NCI-H69 (cell line): ENCODE data around the gene AMBRA1.
A peak's percentile ranks its signal among the peaks of the same experiment; 100 is the strongest.

Experiments used
- DNase-seq: peaks from one replicate; lab custom pipeline; 2025; lab: John Stamatoyannopoulos, UW

AMBRA1 gene

DNA sequence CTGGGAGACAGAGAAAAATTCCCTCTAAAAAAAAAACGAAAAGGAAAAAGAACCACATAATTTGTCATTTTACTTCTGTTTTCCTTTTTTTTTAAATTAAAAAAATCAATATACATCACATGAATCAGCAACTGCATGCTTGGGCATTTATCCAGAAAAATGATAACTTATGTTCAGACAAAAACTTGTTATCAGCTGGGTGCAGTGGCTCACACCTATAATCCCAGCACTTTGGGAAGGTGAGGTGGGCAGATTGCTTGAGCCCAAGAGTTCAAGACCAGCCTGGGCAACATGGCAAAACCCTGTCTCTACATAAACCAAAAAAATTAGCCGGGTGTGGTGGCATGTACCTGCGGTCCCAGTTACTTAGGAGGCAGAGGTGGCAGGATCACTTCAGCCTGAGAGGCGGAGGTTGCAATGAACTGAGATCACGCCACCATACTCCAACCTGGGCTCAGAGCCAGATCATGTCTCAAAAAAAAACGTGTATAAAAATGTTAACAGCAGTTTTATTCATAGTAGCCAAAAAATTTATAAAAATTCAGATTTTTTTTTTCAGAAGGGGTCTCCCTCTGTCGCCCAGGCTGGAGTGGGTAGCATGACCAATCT is 28.5 kb downstream of the AMBRA1 start:
- no peak for DNase-seq

DNA sequence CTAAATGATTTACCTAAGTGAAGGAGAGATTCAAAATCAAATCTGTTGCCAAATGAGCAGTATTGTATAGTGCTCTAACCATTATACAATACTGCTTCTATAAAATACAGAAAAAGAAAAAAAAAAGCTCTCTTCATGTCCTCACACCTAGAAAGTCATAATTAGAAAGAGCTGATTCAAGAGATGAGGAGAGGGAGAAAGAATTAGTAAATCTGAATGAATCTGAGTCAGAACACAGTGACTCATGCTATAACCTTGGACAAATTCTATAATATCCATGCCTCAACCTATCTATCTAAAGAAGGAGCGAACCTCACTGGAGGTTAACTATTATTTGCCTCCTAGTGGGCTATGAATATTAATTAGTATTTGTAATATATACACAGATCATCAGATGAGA is 29.4 kb downstream of the AMBRA1 start:
- DNase-seq = no peak

DNA sequence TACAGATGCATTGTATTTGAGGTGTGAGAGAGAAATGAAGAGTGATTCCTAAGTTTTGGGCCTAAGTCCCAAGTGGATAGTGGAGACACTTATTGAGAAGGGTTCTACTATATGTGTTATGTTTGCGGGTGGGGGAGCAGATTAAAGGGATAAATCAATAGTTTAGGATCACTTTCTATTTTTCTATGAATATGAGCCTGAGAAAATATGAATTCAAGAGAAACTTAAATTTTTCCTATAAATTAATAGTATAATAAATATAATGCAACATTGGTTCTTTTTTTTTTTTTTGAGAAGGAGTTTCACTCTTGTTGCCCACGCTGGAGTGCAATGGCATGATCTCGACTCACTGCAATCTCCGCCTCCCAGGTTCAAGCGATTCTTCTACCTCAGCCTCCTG is 31.3 kb downstream of the AMBRA1 start:
- DNase-seq = no peak

DNA sequence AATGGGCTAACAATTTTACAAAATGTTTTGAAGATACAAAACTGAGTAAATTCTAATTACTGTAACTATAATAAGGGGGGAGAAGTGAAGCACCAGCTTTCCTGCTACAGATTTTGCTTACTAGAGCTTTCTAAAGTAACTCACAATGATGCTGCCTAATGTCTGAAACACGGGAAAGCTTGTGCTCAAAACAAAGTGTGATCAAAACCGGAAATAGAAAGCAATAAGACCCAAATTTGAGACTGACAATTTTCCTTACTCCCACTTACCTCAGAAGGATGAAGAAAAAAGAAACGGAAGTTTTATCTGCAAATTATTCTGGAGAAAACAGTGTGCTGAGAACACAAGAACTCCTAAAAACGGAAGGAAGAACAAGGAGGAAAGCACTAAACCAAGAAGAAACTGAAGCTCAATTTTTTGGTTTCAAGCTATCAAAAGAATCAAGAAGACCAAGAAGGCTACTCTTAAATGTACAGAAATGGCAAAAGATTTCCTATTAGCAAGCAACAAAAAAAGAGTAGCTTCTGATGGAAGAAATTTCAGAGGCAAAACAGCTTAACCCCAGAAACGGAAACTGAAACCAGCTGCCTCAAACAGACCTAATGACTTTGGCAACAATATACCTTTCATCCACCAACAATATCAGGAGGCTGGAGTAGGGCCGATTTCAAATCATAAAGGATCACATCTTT is 33.4 kb downstream of the AMBRA1 start:
- DNase-seq = peak; percentile 36

DNA sequence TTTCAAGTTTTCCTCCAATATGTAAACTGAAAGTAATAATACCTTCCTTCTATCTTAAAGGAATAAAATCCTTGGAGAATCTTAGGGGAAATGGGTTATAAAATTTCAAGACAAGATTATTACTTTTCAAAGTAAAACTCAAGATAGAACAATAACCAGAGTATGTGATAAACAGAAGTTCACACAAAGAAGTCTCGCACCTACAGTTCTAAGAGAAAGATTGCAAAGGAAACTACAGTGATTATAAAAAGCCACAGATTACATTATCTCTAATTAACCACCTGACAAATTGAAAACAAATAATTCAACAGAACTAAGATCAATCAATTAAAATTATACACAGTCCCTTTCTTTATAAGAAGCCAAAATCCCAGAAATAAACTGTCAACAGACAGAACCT is 34.0 kb downstream of the AMBRA1 start:
- no peak for DNase-seq

DNA sequence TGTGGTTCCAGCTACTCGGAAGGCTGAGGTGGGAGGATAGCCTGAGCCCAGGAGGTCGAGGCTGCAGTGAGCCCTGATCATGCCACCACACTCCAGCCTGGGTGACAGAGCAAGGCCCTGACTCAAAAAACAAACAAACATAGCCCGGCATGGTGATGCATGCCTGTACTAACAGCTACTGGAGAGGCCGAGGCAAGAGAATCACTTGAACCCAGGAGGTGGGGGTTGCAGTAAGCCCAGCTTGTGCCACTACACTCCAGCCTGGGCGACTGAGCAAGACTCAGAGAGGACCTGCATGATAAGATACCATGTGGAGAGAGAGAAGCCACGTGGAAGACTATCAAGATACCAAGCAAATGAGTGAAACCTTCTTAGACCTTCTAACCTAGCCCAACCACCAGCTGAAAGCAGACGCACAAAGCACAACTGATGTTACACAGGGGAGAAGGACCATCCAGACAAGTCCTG is 36.1 kb downstream of the AMBRA1 start:
- DNase-seq = no peak

DNA sequence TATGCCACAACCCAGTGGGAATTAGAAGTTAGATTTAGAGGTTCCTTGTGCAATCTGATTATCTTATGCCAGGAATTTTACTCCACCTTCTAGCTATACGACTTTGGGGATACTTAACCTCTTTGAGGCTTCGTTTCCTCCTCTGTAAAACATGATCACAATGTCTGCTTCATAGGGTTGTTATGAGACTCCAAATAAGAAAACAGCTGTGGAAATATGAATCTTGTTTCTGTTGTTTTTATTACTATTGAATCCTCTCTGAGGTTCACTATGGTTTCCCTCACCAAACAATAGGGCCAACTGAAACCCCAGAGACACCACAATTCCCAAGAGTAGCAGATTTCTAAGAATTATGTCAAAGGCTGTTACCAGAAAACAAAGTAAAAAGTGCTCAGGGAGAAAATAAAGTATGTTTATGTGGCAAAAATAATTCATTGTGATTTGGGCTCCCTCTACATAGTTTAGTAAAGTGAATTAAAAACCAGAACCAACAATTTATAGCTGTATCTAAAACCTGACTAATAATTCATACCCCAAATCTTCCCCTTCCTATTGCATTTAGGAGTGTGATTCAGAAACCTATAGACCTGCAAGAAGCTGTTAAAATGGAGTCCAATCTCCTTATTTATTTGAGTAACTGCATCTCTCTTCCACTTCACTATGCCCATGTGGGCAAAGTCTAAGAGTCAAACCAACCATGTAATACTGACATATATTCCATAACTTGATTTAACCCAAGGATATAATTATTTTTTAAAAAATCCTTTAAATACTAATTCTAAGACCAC is 38.4 kb downstream of the AMBRA1 start:
- no peak for DNase-seq

DNA sequence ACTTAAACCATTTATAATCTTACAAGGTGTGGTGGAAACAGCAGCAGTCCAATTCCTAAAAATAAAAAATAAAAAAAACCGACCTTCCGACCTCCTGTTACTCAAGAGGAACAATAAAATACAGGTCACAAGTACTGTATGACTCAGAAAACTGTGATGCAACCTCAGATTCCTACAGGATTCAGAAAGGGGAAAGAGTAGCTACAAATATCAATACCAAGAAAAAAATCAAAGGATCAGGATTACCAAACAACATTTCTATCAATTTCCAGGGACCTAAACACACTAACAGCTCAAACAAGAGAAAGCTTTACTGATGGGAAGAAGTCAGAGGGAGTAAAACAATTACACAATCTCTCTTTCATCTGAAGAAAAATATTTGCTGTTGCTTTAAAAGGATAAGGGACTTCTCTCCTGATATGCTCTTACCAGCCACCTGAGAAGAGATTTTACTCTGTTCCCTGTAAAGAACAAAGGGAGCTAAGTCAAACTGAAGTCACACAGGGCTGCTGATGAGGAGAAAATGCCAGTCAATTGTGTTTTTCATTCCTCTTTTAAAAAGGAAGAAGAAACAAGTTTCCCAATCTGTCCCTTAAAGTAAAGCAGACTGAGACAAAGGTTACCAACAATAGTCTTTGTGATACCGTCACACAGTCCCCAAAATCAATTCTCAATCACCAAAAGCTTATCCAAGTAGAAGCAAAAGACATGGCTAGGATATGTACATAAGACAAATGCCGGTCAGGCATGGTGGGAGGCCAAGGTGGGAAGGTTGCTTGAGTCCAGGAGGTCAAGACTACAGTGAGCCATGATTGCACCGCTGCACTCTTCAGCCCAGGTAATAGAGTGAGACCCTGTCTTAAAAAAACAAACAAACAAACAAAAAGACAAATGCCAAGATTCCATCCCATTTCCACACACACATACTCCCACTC is 39.3 kb downstream of the AMBRA1 start:
- no peak for DNase-seq

DNA sequence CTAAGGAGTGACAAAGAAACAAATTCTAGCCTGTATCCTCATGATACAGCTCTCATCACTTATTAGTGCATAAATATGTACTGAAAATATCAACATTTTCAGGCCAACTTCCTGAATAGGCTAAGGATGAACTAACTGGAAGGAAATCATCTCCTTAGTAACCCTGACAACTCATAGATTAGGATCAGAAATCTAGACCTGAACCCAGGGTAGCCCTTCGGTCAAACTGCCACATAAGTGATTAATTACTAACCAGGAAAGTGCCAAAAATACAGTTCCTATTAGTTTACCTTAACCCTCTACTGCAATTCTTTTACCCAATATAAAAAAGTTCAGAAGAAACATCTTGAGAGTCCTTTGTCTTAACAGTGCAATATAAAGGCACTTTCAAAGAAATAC is 40.0 kb downstream of the AMBRA1 start:
- no peak for DNase-seq

DNA sequence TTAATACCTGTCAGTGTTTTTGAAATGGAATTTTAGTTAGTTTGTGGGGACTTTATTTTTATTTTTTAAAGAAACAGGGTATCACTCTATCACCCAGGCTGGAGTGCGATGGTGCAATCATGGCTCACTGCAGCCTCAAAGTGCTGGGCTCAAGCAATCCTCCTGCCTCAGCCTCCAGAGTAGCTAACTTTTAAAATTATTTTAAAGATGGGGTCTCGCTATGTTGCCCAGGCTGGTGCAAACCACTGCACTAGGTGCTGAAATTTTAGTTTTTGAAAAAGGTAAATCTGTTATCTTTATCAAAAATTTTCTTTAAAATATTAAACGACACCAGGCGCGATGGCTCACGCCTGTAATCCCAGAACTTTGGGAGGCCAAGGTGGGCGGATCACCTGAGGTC is 42.6 kb downstream of the AMBRA1 start:
- no peak for DNase-seq

DNA sequence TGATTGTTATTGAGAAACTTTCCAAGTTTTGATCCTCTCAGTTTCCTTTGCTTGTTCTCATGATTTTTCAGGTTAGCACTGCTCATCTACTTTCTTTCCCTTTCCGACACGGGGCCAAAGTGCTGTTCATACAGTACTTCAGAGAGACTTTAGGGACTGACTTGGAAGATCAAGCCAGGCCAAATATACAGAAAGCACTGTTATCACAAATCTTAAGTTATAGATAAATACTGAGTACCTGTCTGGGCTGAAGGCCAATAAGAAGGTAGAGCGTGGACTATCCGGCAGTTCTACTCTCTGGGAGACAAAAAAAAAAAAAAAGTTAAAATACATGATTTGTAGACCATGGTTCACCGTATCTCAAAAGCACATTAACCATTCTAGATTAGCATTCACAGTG is 46.2 kb downstream of the AMBRA1 start:
- no peak for DNase-seq

DNA sequence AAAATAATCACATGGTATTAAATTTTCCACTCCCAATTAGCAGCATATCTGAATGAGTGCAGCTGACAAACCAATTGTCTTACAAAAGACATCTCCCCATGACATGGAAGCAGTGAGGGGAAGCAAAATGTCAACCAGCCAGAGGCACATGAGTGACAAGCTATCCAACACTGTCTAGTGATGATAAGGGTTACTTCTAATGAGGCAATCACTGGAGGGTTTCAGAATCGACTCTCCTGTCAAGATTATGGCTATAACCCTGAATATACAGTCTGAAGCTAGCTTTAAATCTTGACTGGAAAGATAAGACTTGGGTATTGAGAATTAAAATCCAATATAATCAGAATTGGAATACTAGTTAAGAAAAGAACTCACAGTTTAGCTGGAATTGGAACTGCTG is 50.3 kb downstream of the AMBRA1 start:
- DNase-seq = no peak

DNA sequence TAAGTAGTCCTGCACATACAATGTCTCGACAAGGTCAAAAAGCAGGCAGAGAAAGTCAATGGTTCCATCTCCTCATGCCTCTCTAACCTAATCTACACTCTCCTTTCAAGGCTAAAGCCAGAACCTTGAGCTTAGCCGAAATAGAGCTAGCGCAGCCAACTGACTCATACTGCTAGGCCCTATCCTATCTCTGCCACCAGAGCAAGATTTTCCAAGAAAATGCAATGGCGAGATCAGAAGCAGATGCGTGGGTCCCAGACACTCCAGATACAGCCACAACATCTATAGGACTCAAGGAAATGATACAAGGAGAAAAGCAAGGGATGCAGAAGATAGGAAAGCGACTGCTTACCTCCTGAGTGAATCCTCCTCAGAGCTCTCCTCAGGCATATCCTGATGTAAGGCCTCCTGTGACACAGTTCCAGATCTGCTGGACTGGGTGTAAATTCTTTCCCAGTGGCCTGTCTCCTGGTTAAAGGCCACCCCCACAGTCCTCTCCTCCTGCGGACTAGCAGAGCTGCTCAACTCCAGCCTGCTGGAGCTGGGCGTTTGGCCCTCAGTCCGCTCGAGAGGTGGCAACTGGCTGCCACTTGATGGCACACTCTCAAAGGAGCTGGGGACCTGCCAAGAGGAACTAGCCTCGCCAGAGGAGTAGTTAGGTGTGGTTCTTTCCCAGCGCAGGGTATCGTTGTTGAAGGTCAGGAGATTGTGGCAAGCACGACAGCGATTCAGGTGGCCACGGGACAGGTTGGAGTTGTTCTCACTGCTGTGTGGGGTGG is 52.0 kb downstream of the AMBRA1 start:
- no peak for DNase-seq

DNA sequence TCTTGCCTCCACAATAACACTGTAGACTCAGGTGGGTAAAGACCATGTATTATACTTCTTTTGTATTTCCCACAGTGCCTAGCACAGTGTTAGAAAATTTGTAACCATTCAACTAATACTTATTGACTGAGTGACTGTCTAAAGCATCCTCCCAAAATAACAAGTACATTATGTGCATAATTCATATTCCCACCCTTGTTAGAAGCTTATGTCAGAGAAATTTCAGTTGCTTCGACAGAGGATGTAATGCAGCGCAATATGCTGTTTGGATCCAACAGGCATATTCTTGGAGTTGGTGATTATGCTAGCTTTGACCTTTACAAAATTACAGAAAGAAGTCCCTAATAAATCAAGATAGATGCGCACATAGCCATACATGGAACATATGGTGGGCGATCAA is 53.0 kb downstream of the AMBRA1 start:
- DNase-seq = no peak

DNA sequence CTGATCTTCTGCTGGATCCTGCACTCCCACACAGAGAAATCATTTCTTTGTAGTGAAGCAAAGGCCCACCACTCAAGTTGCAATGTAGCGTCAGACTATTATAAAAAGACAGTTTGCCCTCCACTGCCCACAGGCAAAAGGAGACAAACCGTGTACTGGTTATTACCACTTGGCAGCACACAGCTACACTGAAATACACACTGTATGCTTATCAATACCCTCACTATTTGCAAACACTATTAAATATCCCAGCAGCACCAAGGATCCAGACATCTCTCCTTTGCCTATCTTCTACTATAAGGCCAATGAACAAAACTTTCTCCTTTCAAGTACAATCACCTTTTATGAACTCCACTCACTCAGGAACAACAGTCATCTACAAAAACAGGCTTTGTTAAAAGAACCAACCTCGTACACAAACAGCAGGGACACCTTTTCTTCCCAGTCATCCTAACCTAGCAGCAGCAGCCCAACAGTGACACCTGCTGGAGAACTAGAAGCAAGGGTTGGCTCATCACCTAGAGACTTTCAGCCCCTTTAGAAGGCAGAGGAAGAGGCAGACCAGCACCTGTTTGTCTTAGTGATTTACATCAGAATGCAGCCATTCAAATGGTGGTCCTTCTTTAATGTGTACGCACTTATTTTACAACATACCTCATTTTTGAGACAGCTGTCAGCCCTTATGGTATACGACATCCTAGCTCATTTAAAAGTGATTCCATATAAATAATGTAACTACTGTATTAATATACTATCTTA is 56.1 kb downstream of the AMBRA1 start:
- DNase-seq = peak; percentile 89

DNA sequence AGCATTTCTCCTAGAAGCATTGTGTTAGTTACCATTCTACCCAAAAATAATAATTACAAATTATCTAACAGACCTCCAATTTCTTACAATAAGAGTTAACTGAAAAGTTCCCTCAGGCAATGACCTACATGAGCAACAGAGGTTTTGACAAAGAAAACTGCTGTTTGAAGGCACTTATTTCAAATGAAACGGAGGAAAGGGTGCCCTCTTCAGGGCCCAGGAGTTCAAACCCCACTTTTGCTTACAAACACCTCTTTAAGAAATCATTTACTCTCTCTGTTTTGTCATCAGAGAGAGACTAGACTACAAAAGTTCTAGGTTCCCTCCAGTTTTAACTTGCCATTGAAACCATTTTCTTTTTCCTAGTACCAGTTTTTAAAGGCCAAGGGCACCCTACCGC is 56.7 kb downstream of the AMBRA1 start:
- DNase-seq = peak; percentile 56

DNA sequence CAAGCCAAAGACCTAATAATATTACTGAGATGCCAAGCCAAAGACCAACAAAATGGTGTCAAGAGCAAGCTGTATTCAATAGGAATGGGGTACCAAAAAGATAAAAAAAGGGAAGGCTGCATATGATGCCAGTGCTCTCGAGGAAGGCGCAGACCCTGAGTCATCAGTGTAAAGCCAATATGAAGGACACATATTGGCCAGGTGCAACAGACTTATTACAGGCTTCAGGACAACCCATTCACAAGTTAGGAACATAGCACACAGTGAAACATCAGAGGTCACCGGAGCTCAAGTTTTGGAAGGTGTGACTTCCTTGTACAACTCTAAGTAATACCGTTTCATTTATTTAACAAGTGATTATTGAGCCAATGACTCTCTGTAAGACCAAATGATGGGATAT is 58.1 kb downstream of the AMBRA1 start:
- DNase-seq = no peak

DNA sequence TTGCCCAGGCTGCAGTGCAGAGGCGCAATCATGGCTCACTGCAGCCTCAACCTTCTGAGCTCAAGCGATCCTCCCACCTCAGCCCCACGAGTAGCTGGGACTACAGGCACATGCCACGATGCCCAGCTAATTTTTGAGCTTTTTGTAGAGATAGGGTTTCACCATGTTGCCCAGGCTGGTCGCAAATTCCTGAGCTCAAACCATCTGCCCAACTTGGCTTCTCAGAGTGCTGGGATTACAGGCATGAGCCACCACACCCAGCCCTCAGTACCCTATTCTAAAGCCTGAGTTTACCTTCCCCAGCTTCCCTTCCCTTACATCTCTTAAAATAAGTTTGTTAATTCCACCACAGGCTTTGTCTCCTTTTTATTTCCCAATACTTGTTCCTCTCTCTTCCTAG is 59.1 kb downstream of the AMBRA1 start:
- no peak for DNase-seq

DNA sequence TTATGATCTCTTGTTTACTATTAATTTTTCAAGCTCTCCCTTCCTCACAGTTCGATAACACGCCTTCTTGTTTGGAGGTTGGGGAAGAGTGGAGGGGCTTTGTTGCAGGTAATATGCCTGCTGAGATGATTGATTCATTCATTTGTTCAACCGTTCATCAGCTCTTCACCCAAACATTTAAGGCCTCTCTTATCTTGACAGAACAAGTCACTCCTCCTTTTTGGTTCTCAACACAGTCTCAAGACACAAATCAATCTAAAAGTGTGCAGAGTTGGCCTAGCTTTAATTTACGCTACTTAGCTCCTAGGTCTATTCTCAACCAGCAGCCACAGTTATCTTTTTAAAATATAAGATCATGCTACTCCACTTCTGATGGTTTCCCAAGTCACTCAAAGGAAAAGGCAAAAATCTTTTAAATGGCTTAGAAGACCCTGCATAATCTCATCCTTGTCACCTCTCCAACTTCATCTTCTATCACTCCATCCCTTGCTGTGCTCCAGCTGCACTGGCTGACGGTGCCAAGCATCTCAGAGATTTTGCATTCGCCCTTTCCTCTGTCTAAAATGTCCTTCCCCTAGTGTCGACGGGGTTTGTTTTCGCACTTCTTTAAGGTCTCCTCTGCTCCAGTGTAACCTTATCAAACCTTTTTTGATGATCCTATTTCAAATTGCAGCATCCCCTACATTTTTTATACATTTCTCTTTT is 60.3 kb downstream of the AMBRA1 start:
- no peak for DNase-seq
